ENCODE results near the gene LSM7.

LSM7 gene

DNA sequence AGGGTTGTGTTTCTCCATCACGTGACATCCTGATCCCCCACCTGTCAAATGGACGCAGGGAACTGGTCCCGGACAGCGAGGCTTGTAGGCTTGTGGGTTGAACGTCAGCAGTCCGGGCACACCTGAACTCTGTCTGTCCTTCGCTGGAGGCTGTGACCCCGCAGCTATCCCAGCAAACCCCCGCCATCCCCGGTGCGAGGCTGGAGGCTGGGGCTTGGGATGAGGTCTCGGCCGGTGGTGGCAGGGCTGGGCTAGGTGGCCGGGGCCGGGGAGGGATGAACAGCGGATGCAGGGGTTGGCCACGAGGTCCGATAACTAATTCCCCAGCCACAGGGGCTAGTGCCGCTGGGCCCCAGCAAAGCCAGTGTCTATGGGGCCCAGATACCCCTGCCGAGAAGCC is 8.8 kb downstream of the LSM7 start:
- ChIA-PET CTCF (interaction anchor here (1.4 kb wide), 1 partner anchor 45 kb away, joined by 3 read pairs; no protein-coding TSS in a partner anchor), POLR2A (interaction anchor here (2.1 kb wide), 1 partner anchor 8 kb away, joined by 11 read pairs; the partner anchor contains the start of genes LSM7 and SPPL2B)
- TF ChIP-seq FOXM1 (IDR thresholded peaks at IDR 0.05; ENCODE audit: borderline replicate concordance) (no peak), L3MBTL2 (conservative IDR thresholded peaks at IDR 0.05) (no peak), SP1 (IDR thresholded peaks at IDR 0.05) (no peak), BHLHE40 (IDR thresholded peaks at IDR 0.05; ENCODE audit: borderline replicate concordance) (no peak), ELF4 (IDR thresholded peaks at IDR 0.05) (no peak), TARDBP (IDR thresholded peaks at IDR 0.05) (no peak), CTBP1 (IDR thresholded peaks at IDR 0.05; ENCODE audit: borderline replicate concordance) (no peak), FOXA1 (IDR thresholded peaks at IDR 0.05) (no peak), SUZ12 (IDR thresholded peaks at IDR 0.05) (no peak)
- TF ChIP-seq, protein P1, sequence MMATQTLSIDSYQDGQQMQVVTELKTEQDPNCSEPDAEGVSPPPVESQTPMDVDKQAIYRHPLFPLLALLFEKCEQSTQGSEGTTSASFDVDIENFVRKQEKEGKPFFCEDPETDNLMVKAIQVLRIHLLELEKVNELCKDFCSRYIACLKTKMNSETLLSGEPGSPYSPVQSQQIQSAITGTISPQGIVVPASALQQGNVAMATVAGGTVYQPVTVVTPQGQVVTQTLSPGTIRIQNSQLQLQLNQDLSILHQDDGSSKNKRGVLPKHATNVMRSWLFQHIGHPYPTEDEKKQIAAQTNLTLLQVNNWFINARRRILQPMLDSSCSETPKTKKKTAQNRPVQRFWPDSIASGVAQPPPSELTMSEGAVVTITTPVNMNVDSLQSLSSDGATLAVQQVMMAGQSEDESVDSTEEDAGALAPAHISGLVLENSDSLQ (IDR thresholded peaks at IDR 0.05) = no peak
- no peak for DNase-seq (ENCODE audit: extremely low spot score)

- TF ChIP-seq TARDBP (IDR thresholded peaks at IDR 0.05) (no peak), SUZ12 (IDR thresholded peaks at IDR 0.05) (no peak), FOXA1 (IDR thresholded peaks at IDR 0.05) (no peak), CTBP1 (IDR thresholded peaks at IDR 0.05; ENCODE audit: borderline replicate concordance) (no peak), HDGF (IDR thresholded peaks at IDR 0.05; ENCODE audit: borderline replicate concordance) (no peak), FOXK2 (IDR thresholded peaks at IDR 0.05) (no peak), NFRKB (IDR thresholded peaks at IDR 0.05) (no peak), ZNF384 (IDR thresholded peaks at IDR 0.05) (no peak; the same call in 1 of the 2 replicates), SP1 (IDR thresholded peaks at IDR 0.05) (no peak), BHLHE40 (IDR thresholded peaks at IDR 0.05; ENCODE audit: borderline replicate concordance) (no peak), ARNT (IDR thresholded peaks at IDR 0.05) (no peak), FOXM1 (IDR thresholded peaks at IDR 0.05; ENCODE audit: borderline replicate concordance) (no peak), LEF1 (IDR thresholded peaks at IDR 0.05; ENCODE audit: borderline replicate concordance) (no peak), ELF4 (IDR thresholded peaks at IDR 0.05) (no peak), L3MBTL2 (conservative IDR thresholded peaks at IDR 0.05) (no peak)
- TF ChIP-seq, protein P1 (IDR thresholded peaks at IDR 0.05) = no peak
- DNase-seq (ENCODE audit: extremely low spot score) = no peak
- POLR2A ChIA-PET = interaction anchor here (2.1 kb wide), 1 partner anchor 9 kb away, joined by 11 read pairs; the partner anchor contains the start of genes LSM7 and SPPL2B
- CTCF ChIA-PET = interaction anchor here (1.4 kb wide), 1 partner anchor 44 kb away, joined by 3 read pairs; no protein-coding TSS in a partner anchor
These were observed 9.5 kb downstream of the LSM7 start for GRCh38 chr19:2318923-2319322.

- ChIA-PET CTCF (no interaction called here), POLR2A (interaction anchor here (2.2 kb wide), 1 partner anchor 10 kb away, joined by 7 read pairs; the partner anchor contains the start of gene LSM7)
- no peak for TF ChIP-seq SUZ12 (IDR thresholded peaks at IDR 0.05)
- TF ChIP-seq L3MBTL2 (conservative IDR thresholded peaks at IDR 0.05) = no peak
- TF ChIP-seq ZNF384 (IDR thresholded peaks at IDR 0.05) = no peak
- no peak for TF ChIP-seq HDGF (IDR thresholded peaks at IDR 0.05; ENCODE audit: borderline replicate concordance)
- TF ChIP-seq ARNT (IDR thresholded peaks at IDR 0.05) = no peak
- no peak for TF ChIP-seq TARDBP (IDR thresholded peaks at IDR 0.05)
- TF ChIP-seq FOXA1 (IDR thresholded peaks at IDR 0.05) = no peak
- TF ChIP-seq FOXM1 (IDR thresholded peaks at IDR 0.05; ENCODE audit: borderline replicate concordance) = no peak
- TF ChIP-seq LEF1 (IDR thresholded peaks at IDR 0.05; ENCODE audit: borderline replicate concordance) = no peak
- no peak for TF ChIP-seq CTBP1 (IDR thresholded peaks at IDR 0.05; ENCODE audit: borderline replicate concordance)
- no peak for DNase-seq (ENCODE audit: extremely low spot score)
These were observed 10.6 kb downstream of the LSM7 start for GRCh38 chr19:2317756-2318155.

- ChIA-PET CTCF (interaction anchor here (0.6 kb wide), 1 partner anchor 165 kb away, joined by 3 read pairs; no protein-coding TSS in a partner anchor), POLR2A (interaction anchor here (2.2 kb wide), 1 partner anchor 10 kb away, joined by 7 read pairs; the partner anchor contains the start of gene LSM7)
- DNase-seq (ENCODE audit: extremely low spot score) = no peak
- no peak for TF ChIP-seq FOXM1 (IDR thresholded peaks at IDR 0.05; ENCODE audit: borderline replicate concordance)
- TF ChIP-seq ARNT (IDR thresholded peaks at IDR 0.05) = no peak
- no peak for TF ChIP-seq TARDBP (IDR thresholded peaks at IDR 0.05)
These were observed 11.1 kb downstream of the LSM7 start for GRCh38 chr19:2317300-2317699.

DNA sequence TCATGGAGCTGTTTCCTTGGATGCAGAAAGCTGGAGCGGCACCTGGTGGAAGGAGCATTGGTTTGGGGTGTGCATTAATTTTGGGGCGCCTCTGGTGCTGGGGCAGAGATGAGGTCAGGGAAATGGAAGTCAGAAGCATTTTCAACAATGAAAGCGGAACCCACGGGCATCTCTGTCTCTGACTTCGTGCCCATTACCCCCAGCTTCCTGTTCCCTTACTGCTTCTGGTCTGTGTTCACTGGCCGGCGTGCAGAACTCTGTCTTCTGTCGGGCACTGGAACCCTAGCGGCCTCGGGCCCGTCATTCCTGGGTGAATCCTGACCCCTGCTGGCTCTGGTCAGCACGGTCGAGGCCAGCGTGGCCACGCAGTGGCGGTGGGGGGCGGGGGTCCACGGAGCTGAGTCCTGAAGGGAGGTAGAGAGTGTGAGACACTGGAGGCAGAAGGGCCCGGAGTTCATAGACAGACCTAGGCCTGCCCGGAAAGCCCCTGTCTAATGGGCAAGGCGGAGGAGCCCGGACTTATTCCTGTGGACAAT is 12.5 kb downstream of the LSM7 start:
- TF ChIP-seq L3MBTL2 (conservative IDR thresholded peaks at IDR 0.05) (no peak), BHLHE40 (IDR thresholded peaks at IDR 0.05; ENCODE audit: borderline replicate concordance) (no peak), HDGF (IDR thresholded peaks at IDR 0.05; ENCODE audit: borderline replicate concordance) (no peak), LEF1 (IDR thresholded peaks at IDR 0.05; ENCODE audit: borderline replicate concordance) (no peak), SP1 (IDR thresholded peaks at IDR 0.05) (no peak), FOXA1 (IDR thresholded peaks at IDR 0.05) (no peak), ARNT (IDR thresholded peaks at IDR 0.05) (no peak), FOXM1 (IDR thresholded peaks at IDR 0.05; ENCODE audit: borderline replicate concordance) (no peak), CTBP1 (IDR thresholded peaks at IDR 0.05; ENCODE audit: borderline replicate concordance) (no peak), FOXK2 (IDR thresholded peaks at IDR 0.05) (no peak)
- ChIA-PET CTCF (interaction anchor here (0.5 to 1.1 kb wide), 2 partner anchors 14 to 175 kb away, joined by 4 to 5 read pairs; no protein-coding TSS in a partner anchor), POLR2A (interaction anchor here (0.5 to 2.2 kb wide), 3 partner anchors 12 to 273 kb away, joined by 3 to 7 read pairs (median 3); partner anchors contain the start of gene LSM7)
- no peak for DNase-seq (ENCODE audit: extremely low spot score)

GRCh38 chr19:2315121-2315817 is 13.1 kb downstream of the LSM7 start:
- no peak for TF ChIP-seq ARNT (IDR thresholded peaks at IDR 0.05)
- no peak for TF ChIP-seq NFRKB (IDR thresholded peaks at IDR 0.05)
- TF ChIP-seq FOXA1 (IDR thresholded peaks at IDR 0.05) = no peak
- TF ChIP-seq, protein P1 (IDR thresholded peaks at IDR 0.05) = no peak
- no peak for TF ChIP-seq HDGF (IDR thresholded peaks at IDR 0.05; ENCODE audit: borderline replicate concordance)
- TF ChIP-seq LEF1 (IDR thresholded peaks at IDR 0.05; ENCODE audit: borderline replicate concordance) = no peak
- no peak for TF ChIP-seq BHLHE40 (IDR thresholded peaks at IDR 0.05; ENCODE audit: borderline replicate concordance)
- TF ChIP-seq SP1 (IDR thresholded peaks at IDR 0.05) = no peak
- TF ChIP-seq L3MBTL2 (conservative IDR thresholded peaks at IDR 0.05) = no peak
- no peak for TF ChIP-seq CTBP1 (IDR thresholded peaks at IDR 0.05; ENCODE audit: borderline replicate concordance)
- TF ChIP-seq TARDBP (IDR thresholded peaks at IDR 0.05) = no peak
- POLR2A ChIA-PET = interaction anchor here (0.5 to 1.2 kb wide), 3 partner anchors 12 to 273 kb away, joined by 3 read pairs; no protein-coding TSS in a partner anchor
- CTCF ChIA-PET = no interaction called here
- DNase-seq (ENCODE audit: extremely low spot score) = no peak

Data from HEK293T (cell line).